Activated CD4-positive, alpha-beta memory T cell treated with anti-CD3 and anti-CD28 coated beads for 36 hours (primary cell): Measurements from ENCODE around the gene SEMA3B. TPM values are rescaled to one million over a fixed set of nuclear protein-coding genes. Genes with fewer than 3 reads are reported as not detected.
"Not testable (repeated sequence)": the region's sequence is repeated elsewhere in the genome, so short reads cannot be mapped to it uniquely, and the experiment has no call there.

Source experiments
- CTCF ChIA-PET: fragments of 350-600 bp; sonication (Branson Sonifier 250); formaldehyde crosslinking; loops from one replicate; lab custom pipeline; 2021; ENCODE audit warnings: antibody characterized with exemption, inconsistent platforms; lab: Charles Lee
- POLR2A ChIA-PET: fragments of 350-600 bp; sonication (Branson Sonifier 250); formaldehyde crosslinking; loops from one replicate; lab custom pipeline; 2021; ENCODE audit warnings: antibody characterized with exemption; lab: Charles Lee
- DNase-seq: peaks from one replicate; pipeline ENCODE4 v3.0.0-alpha.2; 2020
- H3K27ac Mint-ChIP-seq: one replicate; pipeline ENCODE4 v1.8.0; 2021; ENCODE audit warnings: mixed read lengths
- H3K27me3 Mint-ChIP-seq: one replicate; pipeline ENCODE4 v1.8.0; 2021; ENCODE audit warnings: mixed read lengths
- H3K36me3 Mint-ChIP-seq: one replicate; pipeline ENCODE4 v1.8.0; 2021; ENCODE audit warnings: mixed read lengths
- H3K4me1 Mint-ChIP-seq: one replicate; pipeline ENCODE4 v1.8.0; 2021; ENCODE audit warnings: low read depth, mixed read lengths
- H3K4me3 Mint-ChIP-seq: one replicate; pipeline ENCODE4 v1.8.0; 2021; ENCODE audit warnings: mild to moderate bottlenecking, mixed read lengths
- H3K9me3 Mint-ChIP-seq: one replicate; pipeline ENCODE4 v1.8.0; 2021; ENCODE audit warnings: mixed read lengths
- intact Hi-C: fragments of 100-400 bp; cut with micrococcal nuclease; formaldehyde crosslinking; loops from one replicate; pipeline ENCODE4 v1.15.1; 2023
- total RNA-seq, 2 experiments: library from RNA; stranded (reverse); gene quantifications; one replicate each; pipeline ENCODE4 v1.2.3, GENCODE V29; 2021

Gene SEMA3B
- under 1 TPM; 0.86 to 0.97 TPM for total RNA-seq

DNA sequence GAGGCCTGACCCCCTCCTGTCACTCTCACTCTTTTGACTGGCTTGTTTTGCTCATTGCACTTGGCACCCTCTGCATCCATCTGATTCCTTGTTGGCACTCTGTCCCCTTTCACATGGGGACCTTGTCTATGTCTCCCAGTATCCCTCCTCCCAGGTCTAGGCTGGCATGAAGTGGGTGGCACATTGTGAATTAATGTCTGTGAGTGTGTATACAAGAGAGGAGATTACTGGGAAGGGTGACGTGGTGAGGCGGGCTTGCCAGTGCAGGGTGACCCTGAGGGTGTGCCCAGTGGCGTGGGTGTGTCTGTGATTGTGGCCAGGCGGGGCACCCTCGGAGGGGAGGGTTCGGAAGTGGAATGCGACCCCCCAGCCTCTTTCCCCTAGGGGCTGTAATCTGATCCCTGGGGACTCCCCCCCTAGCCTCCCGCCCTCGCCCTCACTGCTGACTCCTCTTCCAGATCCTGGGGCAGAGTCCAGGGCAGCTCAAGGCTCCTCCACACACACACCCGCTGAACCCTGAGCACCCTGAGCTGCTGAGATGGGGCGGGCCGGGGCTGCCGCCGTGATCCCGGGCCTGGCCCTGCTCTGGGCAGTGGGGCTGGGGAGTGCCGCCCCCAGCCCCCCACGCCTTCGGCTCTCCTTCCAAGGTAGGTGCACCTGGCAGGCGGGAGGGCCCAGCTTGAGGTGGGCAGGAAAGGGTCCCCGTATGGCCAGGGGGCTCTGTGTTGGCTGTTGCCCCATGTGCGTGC lies at the start of gene SEMA3B:
Gene SEMA3B, plus strand, starts transcription at position 445 of the 749 bp plus-strand sequence. Its CDS starts 94 bp downstream, at position 539.
- Mint-ChIP-seq H3K27me3 (peaks cover 6% of the 10 kb centered on the region), H3K4me1 (peaks cover 12% of the 10 kb centered on the region), H3K9me3 (no peaks in the 10 kb centered on the region), H3K36me3 (no peaks in the 10 kb centered on the region), H3K27ac (no peak within 1 kb of the TSS), H3K4me3 (no peak within 1 kb of the TSS)
- POLR2A ChIA-PET: no interaction called here
- intact Hi-C loops: no loop called here
- DNase-seq: no peak
- CTCF ChIA-PET: interaction anchor here (1.0 to 4.3 kb wide), 3 partner anchors 22 to 76 kb away, joined by 5 to 45 read pairs (median 8); partner anchors contain the start of gene GNAT1

DNA sequence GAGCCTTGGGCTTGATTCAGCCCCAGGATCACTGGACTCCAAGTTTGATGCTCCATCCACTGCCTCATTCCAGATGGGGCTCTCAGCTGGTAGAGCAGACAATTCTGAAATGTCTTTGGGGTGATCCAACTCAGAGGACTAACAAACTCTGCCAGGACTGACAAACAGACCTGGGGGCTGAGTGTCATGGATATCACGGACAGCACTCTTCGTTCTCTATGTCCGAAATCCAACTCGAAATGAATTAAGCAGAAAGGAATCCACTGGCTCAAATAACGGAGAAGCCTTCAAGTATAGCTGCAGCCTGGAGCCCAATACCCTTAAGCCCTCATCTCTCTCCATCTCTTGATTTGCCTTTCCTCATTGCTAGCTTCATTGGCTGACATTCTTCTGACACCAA lies 49.7 kb upstream of the SEMA3B start:
- ChIA-PET POLR2A (no interaction called here), CTCF (interaction anchor here (8.9 kb wide), 1 partner anchor 25 kb away, joined by 68 read pairs; no protein-coding TSS in a partner anchor)
- intact Hi-C loops: no loop called here
- H3K36me3 Mint-ChIP-seq: no peaks in the 10 kb centered on the region
- no peak for DNase-seq
- no peak overlapping the region for H3K27ac Mint-ChIP-seq
- H3K4me3 Mint-ChIP-seq: no peak overlapping the region
- no peaks in the 10 kb centered on the region for H3K4me1 Mint-ChIP-seq
- no peaks in the 10 kb centered on the region for H3K27me3 Mint-ChIP-seq
- no peaks in the 10 kb centered on the region for H3K9me3 Mint-ChIP-seq

DNA sequence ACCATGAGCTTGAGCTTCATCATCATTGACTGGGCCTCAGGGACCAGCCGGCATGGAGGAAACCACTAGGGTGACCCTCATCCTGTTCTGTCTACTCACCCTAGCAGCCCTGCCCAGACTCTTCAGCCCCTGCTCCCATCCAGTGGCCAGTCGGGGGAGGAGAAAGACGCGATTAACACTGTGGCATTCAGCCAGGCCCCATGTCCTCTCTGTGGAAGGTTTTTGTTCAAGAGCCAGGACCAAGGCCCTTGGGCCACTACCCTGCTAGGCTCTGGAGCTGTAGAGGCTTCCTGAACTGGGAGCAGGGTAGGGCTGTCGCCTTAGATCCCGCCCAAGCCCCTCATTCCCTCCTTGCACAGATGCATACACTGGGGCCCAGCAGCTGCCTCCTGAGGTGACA lies 48.8 kb upstream of the SEMA3B start:
- Mint-ChIP-seq H3K27ac (no peak overlapping the region), H3K4me3 (no peak overlapping the region), H3K4me1 (no peaks in the 10 kb centered on the region), H3K27me3 (no peaks in the 10 kb centered on the region), H3K9me3 (no peaks in the 10 kb centered on the region), H3K36me3 (no peaks in the 10 kb centered on the region)
- intact Hi-C loops: no loop called here
- DNase-seq: no peak
- ChIA-PET POLR2A (no interaction called here), CTCF (interaction anchor here (1.0 to 8.9 kb wide), 3 partner anchors 26 to 52 kb away, joined by 6 to 68 read pairs (median 7); no protein-coding TSS in a partner anchor)

DNA sequence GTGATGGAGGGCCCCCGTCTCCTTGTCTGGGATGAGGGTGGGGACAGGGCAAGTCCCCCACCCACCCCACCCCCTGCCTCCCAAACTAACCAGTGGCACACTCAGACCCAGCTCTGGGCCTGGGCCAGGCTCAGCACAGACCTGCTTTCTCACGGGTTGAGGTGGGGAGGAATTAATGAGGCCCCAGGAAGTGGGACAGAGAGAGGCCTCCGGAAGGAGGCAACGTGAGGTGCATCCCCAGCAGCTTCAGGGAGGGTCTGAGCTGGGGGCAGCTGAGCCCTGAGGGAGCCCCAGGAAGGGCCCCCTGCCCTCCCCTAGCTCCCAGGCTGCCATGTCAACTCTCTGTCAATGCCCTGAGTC lies 47.9 kb upstream of the SEMA3B start:
- Mint-ChIP-seq H3K9me3 (no peaks in the 10 kb centered on the region), H3K27me3 (no peaks in the 10 kb centered on the region), H3K27ac (no peak overlapping the region), H3K36me3 (no peaks in the 10 kb centered on the region), H3K4me3 (no peak overlapping the region), H3K4me1 (peaks cover 3% of the 10 kb centered on the region)
- POLR2A ChIA-PET: no interaction called here
- intact Hi-C loops: no loop called here
- no peak for DNase-seq
- CTCF ChIA-PET: interaction anchor here (0.6 to 8.9 kb wide), 6 partner anchors 16 to 51 kb away, joined by 3 to 68 read pairs (median 6); partner anchors contain the start of gene GNAT1

DNA sequence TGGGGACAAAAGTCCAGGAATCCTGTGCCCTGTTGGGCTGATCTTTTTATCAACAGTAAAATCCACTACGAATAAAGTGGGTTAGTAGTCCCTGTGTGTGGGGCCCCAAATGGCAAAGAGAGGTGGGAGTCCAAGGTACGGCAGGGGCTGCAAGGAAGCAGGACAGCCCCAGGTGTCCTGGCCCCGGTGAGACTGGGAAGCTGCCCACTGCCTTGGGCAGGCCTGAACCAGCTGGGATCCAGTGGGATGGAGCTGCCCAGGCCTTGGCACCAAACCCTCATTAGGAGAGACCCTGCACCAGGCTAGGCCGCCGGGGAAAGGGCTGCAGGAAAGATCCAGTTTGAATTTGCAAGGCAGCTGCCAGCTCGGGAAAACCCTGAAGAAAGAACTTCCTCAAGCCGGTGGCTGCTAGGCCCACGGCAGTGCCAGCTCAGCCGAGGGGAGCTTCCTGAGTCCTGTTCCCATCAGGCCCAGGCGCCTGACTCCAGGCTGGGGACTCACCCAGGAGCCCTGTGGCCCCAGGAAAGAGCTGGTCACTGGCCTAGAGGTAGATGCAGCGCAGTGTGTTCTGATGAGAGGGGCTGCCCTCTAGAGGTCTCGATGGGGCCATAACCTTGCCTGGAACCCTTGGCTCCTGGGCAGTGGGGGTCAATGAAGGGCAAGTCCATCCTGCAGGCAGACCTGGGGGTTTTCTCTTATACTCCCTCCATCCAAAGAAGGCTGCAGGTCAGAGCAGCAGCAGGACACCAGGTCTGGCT lies 47.4 kb upstream of the SEMA3B start:
- H3K27me3 Mint-ChIP-seq: no peaks in the 10 kb centered on the region
- DNase-seq: no peak
- ChIA-PET CTCF (interaction anchor here (0.5 to 8.9 kb wide), 5 partner anchors 25 to 1280 kb away, joined by 3 to 68 read pairs (median 6); partner anchors contain the start of gene GNAT1), POLR2A (no interaction called here)
- no peaks in the 10 kb centered on the region for H3K36me3 Mint-ChIP-seq
- H3K27ac Mint-ChIP-seq: no peak overlapping the region
- intact Hi-C loops: no loop called here
- H3K9me3 Mint-ChIP-seq: no peaks in the 10 kb centered on the region
- no peak overlapping the region for H3K4me3 Mint-ChIP-seq
- H3K4me1 Mint-ChIP-seq: peaks cover 5% of the 10 kb centered on the region

DNA sequence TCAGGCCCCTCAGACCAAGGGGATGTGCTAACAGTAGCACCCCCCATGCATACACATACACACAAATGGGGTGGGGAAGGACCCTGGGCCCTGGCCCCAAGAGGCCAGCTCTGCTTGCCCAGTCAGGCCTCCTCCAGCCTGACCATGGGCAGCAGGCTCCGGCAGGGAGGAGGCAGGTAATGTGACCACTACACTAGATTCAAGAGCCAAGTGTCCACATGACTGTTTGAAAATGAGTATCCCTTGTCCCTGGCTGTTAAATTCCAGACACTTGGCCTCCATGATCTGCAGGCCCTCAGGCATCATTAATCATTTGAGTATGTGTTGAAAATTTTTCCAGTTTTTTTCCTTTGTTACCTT lies 46.8 kb upstream of the SEMA3B start:
- peaks cover 8% of the 10 kb centered on the region for H3K4me1 Mint-ChIP-seq
- no peaks in the 10 kb centered on the region for H3K9me3 Mint-ChIP-seq
- no peak overlapping the region for H3K4me3 Mint-ChIP-seq
- CTCF ChIA-PET: interaction anchor here (0.5 to 8.9 kb wide), 4 partner anchors 25 to 1281 kb away, joined by 3 to 68 read pairs (median 6); partner anchors contain the start of gene GNAT1
- DNase-seq: no peak
- H3K36me3 Mint-ChIP-seq: no peaks in the 10 kb centered on the region
- H3K27me3 Mint-ChIP-seq: no peaks in the 10 kb centered on the region
- no peak overlapping the region for H3K27ac Mint-ChIP-seq
- intact Hi-C loops: no loop called here
- POLR2A ChIA-PET: no interaction called here

DNA sequence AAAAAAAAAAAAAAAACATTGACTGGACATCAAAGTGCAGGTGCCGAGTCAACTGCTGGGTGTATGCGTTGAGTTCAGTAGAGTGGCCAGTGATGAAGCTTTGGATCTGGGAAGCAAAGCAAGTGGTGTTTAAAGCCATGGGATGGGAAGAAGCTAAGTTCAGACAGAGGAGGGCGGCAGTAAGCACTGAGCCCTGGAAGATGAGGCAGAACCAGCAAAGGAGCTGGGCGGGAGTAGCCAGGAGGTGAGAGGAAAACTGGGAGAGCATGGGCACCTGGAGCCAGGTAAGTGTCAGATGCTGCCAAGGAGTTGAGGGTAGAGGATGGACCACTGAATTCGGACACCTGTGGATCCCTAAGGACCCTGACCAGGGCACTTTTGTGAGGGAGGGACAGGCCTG lies 44.3 kb upstream of the SEMA3B start:
- CTCF ChIA-PET: interaction anchor here (1.2 to 14.8 kb wide), 9 partner anchors 9 to 105 kb away, joined by 3 to 307 read pairs (median 24); partner anchors contain the start of genes GNAT1, HYAL3, NAA80 and SLC38A3
- H3K4me3 Mint-ChIP-seq: no peak overlapping the region
- POLR2A ChIA-PET: no interaction called here
- no peak for DNase-seq
- no peaks in the 10 kb centered on the region for H3K27me3 Mint-ChIP-seq
- no peaks in the 10 kb centered on the region for H3K36me3 Mint-ChIP-seq
- intact Hi-C loops: no loop called here
- H3K9me3 Mint-ChIP-seq: no peaks in the 10 kb centered on the region
- H3K4me1 Mint-ChIP-seq: peaks cover 17% of the 10 kb centered on the region
- H3K27ac Mint-ChIP-seq: no peak overlapping the region

DNA sequence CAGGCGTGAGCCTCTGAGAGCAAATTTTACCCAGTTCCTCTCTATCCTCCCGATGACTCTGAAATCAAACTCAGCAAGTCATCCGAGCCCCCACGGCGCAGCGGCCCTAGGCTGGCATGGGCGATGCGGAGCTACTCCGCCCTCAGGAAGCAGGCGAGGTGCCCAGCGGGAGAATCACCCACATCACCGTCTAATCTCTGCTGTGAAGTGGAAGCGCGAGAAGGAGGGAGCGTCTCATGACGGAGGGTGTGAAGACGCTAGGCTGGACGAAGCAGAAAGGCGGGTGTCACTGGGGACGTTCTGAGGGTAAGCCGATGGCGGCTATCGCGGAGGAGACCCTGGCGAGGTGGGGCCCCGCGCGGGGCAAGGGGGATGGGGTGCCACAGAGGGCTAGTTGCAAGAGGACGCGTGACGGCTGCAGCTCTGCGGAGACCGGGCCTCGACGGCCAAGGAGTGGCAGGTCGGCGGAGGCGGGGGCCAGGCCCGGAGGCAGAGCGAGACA lies 42.0 kb upstream of the SEMA3B start:
- peak; percentile 66 for DNase-seq
- POLR2A ChIA-PET: interaction anchor here (0.9 to 2.8 kb wide), 5 partner anchors 10 to 110 kb away, joined by 3 to 18 read pairs (median 8); partner anchors contain the start of gene GNAI2

DNA sequence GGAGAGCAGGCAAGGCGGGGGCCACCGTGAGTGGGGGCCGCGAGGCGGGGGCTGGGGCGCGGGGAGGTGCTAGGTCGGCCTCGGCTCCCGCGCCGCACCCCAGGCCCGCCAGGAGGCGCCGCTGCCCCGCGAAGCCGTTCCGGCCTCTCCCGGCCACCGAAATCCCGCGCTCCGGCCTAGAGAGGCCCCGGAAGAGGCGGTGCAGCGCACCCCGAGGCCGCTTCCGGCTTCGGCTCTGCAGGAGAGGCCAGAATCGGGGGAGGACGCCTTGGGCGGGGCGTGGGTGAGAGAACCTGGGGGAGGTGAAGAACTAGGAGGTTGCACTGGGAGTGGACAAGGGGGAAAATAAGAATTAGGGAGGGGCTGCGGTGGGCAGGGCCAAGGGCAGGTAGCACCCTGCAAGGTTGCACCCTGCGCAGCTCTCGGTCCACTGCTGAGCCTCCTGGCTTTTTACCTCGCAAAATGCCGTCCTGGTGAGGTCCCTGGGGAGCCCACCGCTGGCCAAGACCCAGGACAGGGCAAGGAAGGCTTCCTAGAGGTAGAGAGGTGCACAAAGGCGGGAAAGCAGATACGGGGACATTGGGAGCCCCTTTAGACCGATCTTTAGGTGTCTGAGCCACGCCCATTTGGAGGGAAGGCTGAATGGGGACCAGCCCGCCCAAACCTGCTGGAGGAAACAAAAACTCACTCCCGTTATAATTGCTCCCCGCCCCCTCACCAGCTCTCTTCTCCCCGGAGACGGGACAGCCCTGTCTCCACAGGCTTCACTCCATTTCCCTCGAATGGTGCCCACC lies 41.4 kb upstream of the SEMA3B start:
- Mint-ChIP-seq H3K36me3 (no peaks in the 10 kb centered on the region), H3K4me3 (peak overlapping the region; percentile 94), H3K27ac (peak overlapping the region; percentile 90), H3K4me1 (peaks cover 17% of the 10 kb centered on the region), H3K9me3 (no peaks in the 10 kb centered on the region), H3K27me3 (no peaks in the 10 kb centered on the region)
- intact Hi-C loops: loop anchor here (1.0 kb wide), 4 partner anchors 8 to 46 kb away; no protein-coding TSS in a partner anchor
- peak; percentile 94 for DNase-seq
- CTCF ChIA-PET: interaction anchor here (0.7 to 14.8 kb wide), 16 partner anchors 9 to 107 kb away, joined by 3 to 307 read pairs (median 18); partner anchors contain the start of genes GNAI2, GNAT1, HYAL3 and IFRD2
- POLR2A ChIA-PET: interaction anchor here (0.9 to 2.8 kb wide), 6 partner anchors 9 to 64 kb away, joined by 3 to 18 read pairs (median 8); partner anchors contain the start of genes GNAI2 and IFRD2

More for the DNA sequence above, 42.0 kb upstream of the SEMA3B start:
- H3K36me3 Mint-ChIP-seq: no peaks in the 10 kb centered on the region
- H3K4me3 Mint-ChIP-seq: peak overlapping the region; percentile 81
- intact Hi-C loops: loop anchor here (1.0 kb wide), 6 partner anchors 8 to 106 kb away; no protein-coding TSS in a partner anchor
- H3K4me1 Mint-ChIP-seq: peaks cover 17% of the 10 kb centered on the region
- peak overlapping the region; percentile 76 for H3K27ac Mint-ChIP-seq
- CTCF ChIA-PET: interaction anchor here (0.6 to 14.8 kb wide), 24 partner anchors 10 to 673 kb away, joined by 3 to 307 read pairs (median 6); partner anchors contain the start of genes BSN, GNAI2, GNAT1 and HYAL3
- no peaks in the 10 kb centered on the region for H3K27me3 Mint-ChIP-seq
- H3K9me3 Mint-ChIP-seq: no peaks in the 10 kb centered on the region

DNA sequence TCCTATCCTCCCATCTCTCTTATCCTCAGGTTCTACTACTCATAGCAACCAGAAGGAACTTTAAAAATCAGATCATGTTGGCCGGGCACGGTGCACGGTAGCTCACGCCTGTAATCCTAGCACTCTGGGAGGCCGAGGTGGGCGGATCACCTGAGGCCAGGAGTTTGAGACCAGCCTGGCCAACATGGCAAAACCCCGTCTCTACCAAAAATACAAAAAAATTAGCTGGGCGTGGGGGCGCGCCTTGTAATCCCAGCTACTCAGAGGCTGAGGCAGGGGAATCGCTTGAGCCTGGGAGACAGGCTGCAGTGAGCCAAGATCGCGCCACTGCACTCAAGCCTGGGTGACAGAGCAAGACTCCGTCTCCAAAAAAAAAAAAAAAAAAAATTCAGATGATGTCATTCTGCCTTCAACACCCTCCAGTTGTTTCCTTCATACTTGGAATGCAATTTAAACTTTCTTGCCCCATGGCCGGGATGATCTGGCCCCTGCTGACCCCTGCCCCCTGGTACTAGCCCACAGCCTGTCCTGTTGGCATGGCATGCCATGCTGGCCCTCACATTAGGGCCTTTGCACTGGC lies 40.7 kb upstream of the SEMA3B start:
- peak overlapping the region; percentile 94 for H3K4me3 Mint-ChIP-seq
- peaks cover 17% of the 10 kb centered on the region for H3K4me1 Mint-ChIP-seq
- peak overlapping the region; percentile 90 for H3K27ac Mint-ChIP-seq
- H3K36me3 Mint-ChIP-seq, intact Hi-C loops, H3K27me3 Mint-ChIP-seq, H3K9me3 Mint-ChIP-seq, DNase-seq: not testable (repeated sequence)
- POLR2A ChIA-PET: interaction anchor here (0.9 to 2.8 kb wide), 5 partner anchors 9 to 63 kb away, joined by 4 to 18 read pairs (median 8); partner anchors contain the start of genes GNAI2 and IFRD2
- CTCF ChIA-PET: interaction anchor here (1.7 to 14.8 kb wide), 7 partner anchors 9 to 45 kb away, joined by 4 to 307 read pairs (median 45); partner anchors contain the start of genes GNAI2 and GNAT1
